HUES48 (cell line): Measurements from ENCODE around the gene RGS14.
A peak's percentile ranks its signal among the peaks of the same experiment; 100 is the strongest.

ENCODE experiments used
- H3K27ac ChIP-seq: one replicate; pipeline ENCODE4 v1.7.0; 2013; ENCODE audit warnings: low read depth, low read length, inconsistent platforms
- H3K27me3 ChIP-seq: 2 replicates; pipeline ENCODE4 v1.6.1; 2013; ENCODE audit warnings: mild to moderate bottlenecking, low read length; ENCODE audit not compliant: control insufficient read depth, insufficient read depth
- H3K36me3 ChIP-seq: 2 replicates; pipeline ENCODE4 v1.6.1; 2013; ENCODE audit warnings: low read length; ENCODE audit not compliant: control insufficient read depth, insufficient read depth
- H3K4me1 ChIP-seq: 2 replicates; pipeline ENCODE4 v1.6.1; 2013; ENCODE audit warnings: mild to moderate bottlenecking, low read length; ENCODE audit not compliant: control insufficient read depth, insufficient read depth
- H3K4me3 ChIP-seq: 2 replicates; pipeline ENCODE4 v1.5.1; 2013; ENCODE audit warnings: mild to moderate bottlenecking, low read depth, low read length
- H3K9ac ChIP-seq: 2 replicates; pipeline ENCODE4 v1.6.1; 2013; ENCODE audit warnings: mild to moderate bottlenecking, low read depth, low read length, moderate library complexity
- H3K9me3 ChIP-seq: 2 replicates; pipeline ENCODE4 v1.6.1; 2013; ENCODE audit warnings: low read length; ENCODE audit not compliant: control insufficient read depth, insufficient read depth

RGS14 gene

DNA sequence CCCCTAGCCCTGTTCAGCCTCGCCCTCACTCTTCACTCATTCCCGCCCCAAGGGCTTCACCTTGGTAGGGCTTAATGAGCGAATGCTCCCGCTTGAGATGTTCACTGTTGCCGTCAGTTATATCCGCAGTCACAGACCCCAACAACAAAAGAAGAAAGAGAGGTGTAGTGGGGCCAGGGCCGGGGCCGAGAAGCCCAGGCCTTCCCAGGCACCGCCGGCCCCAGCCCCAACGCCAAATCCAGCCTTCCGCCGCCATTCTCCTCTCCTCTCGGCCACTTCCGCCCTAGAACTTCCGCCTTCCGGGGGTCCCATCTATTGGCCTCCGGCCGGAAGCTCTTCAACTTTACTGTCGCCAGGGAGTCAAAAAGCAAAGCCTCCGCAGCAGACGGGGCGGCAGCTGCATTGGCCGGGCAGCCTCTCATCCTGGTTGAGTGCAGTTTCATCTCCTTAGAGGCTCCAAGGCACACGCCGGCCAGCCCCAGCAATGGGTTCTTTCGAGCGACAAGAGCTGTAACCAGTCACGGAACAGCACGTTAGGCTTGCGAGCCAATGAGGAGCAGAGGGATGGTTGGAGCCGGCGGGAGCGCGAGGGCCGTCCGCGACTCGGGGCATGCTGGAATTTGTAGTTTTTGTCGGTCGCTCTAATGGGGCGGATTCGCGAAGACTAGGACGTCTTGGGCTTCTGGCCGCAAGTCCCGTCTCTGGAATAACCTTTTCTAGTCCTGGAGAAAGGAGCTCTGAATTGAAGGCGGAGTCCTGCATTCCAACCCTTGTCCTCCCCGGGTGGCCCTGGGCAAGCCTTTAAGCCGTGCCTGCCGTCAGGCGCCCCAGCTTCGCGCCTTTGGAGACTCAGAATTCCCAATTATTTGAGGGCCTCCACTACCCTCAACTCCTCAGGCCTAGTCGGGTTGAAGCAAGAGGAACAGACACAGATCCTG, 6.1 kb upstream of the RGS14 start, which contains the start of gene LMAN2:
Gene LMAN2 (minus strand): TSS at position 277 of the 938 bp plus-strand sequence. CDS start 21 bp downstream, at position 256.
- H3K9ac ChIP-seq = peak within 1 kb of the TSS; percentile 96
- H3K4me1 ChIP-seq = peaks cover 6% of the 10 kb centered on the region; the same call in 1 of the 2 replicates
- H3K4me3 ChIP-seq = peak within 1 kb of the TSS; percentile 84
- H3K9me3 ChIP-seq = no peaks in the 10 kb centered on the region
- peaks cover 22% of the 10 kb centered on the region for H3K36me3 ChIP-seq
- no peaks in the 10 kb centered on the region for H3K27me3 ChIP-seq
- peak within 1 kb of the TSS; percentile 99 for H3K27ac ChIP-seq

DNA sequence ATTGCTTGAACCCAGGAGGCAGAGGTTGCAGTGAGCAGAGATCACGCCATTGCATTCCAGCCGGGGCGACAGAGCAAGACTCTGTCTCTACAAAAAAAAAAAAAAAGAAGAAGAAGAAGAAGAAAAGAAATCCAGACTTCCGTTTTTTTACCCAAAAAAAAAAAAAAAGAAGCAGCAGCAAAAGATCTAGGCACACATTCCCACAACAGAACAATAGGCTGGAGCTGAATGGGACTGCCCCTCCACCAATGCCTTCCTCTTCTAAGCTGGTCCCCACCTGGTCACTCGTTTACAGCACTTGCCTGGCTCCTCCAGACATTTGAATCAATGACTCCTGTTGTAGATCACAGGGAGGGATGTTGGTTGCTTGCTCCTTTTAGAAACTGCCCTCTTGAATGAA, 4.6 kb upstream of the RGS14 start:
- Histone ChIP-seq H3K9ac (no peak overlapping the region), H3K36me3 (peaks cover 8% of the 10 kb centered on the region), H3K4me3 (no peak overlapping the region), H3K9me3 (no peaks in the 10 kb centered on the region), H3K27ac (no peak overlapping the region), H3K27me3 (no peaks in the 10 kb centered on the region), H3K4me1 (peaks cover 6% of the 10 kb centered on the region; the same call in 1 of the 2 replicates)

- no peak overlapping the region for H3K27ac ChIP-seq
- H3K9ac ChIP-seq = no peak overlapping the region
- no peaks in the 10 kb centered on the region for H3K27me3 ChIP-seq
- no peak overlapping the region for H3K4me3 ChIP-seq
- H3K36me3 ChIP-seq = peaks cover 2% of the 10 kb centered on the region
- peaks cover 6% of the 10 kb centered on the region; the same call in 1 of the 2 replicates for H3K4me1 ChIP-seq
- H3K9me3 ChIP-seq = no peaks in the 10 kb centered on the region
Measured at GRCh38 chr5:177354256-177354655, 3.5 kb upstream of the RGS14 start.

DNA sequence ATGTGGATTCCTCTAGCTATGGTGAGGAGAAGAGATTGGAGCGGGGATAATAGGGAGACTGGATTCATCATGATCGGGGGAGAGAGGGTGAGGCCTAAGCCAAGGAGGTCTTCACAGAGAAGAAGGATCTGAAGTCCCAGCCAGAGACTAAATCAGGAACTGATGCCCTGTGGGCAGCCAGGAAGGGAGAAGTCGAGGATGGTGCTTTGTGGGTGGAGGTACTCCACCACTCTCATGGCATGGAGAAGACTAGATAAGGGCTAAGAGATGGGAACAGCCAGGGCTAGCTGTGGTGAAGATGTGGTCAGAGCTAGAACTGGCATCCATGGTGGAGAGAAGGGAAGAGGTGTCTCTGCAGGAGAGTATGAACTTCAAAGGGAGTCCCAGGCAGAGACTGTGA, 3.0 kb upstream of the RGS14 start:
- Histone ChIP-seq H3K9ac (no peak overlapping the region), H3K36me3 (no peaks in the 10 kb centered on the region), H3K27ac (no peak overlapping the region), H3K4me3 (no peak overlapping the region), H3K4me1 (peaks cover 6% of the 10 kb centered on the region; the same call in 1 of the 2 replicates), H3K9me3 (no peaks in the 10 kb centered on the region), H3K27me3 (no peaks in the 10 kb centered on the region)

DNA sequence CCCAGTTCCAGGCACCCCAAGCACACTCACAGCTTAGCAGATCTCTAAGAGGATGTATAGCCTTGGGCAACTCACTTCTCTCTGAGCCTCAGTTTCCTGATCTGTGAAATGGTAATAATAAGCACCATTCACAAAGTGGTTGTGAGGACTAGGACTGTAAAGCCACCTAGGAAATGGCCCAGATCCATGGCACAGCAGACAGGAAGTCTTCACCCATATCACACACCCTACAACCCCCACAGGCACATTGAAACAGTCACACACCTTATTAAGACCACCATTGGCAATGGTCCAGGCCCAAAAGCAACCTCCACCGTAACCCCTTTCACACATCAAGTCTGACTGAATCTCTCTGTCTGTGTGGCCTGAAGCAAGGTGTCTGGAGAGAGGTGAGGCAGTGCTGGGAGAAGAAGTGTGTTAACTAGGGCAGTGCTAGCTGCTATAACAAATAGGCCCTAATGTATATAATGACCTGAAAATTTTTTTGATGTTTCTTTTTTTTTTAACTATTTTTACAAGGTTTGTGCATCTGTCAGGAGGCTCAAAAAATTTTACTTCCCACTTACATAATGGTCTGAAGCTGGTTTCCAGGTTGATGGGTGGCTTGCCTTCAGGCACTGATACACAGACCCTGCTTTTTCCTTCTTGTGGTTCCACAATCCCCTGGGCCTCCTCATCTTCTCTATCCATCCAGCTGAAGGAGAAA, 2.4 kb upstream of the RGS14 start:
- Histone ChIP-seq H3K27me3 (no peaks in the 10 kb centered on the region), H3K9me3 (no peaks in the 10 kb centered on the region), H3K4me1 (peaks cover 4% of the 10 kb centered on the region; the same call in 1 of the 2 replicates), H3K9ac (no peak overlapping the region), H3K27ac (no peak overlapping the region), H3K4me3 (no peak overlapping the region), H3K36me3 (no peaks in the 10 kb centered on the region)

- no peak overlapping the region for H3K4me3 ChIP-seq
- H3K36me3 ChIP-seq = no peaks in the 10 kb centered on the region
- H3K4me1 ChIP-seq = no peaks in the 10 kb centered on the region
- no peak overlapping the region for H3K27ac ChIP-seq
- no peaks in the 10 kb centered on the region for H3K9me3 ChIP-seq
- H3K27me3 ChIP-seq = no peaks in the 10 kb centered on the region
- no peak overlapping the region for H3K9ac ChIP-seq
Measured at GRCh38 chr5:177355868-177356168, 1.9 kb upstream of the RGS14 start.

DNA sequence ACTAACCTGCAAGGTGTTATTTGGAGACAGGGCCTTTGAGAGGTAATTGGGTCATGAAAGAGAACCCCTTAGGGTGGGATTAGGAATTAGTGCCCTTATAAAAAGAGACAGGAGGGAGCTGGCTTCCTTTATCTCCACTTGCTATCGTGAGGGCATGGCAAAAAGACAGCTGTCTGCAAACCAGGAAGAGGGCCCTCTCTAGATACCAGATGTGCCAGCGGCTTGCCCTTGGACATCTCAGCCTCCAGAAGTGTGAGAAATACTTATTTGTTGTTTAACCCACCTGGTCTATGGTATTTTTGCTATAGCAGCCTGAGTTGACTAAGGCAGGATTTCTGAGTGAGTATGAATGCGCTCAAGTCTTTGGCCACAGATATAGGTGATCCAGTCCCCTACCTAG, 978 bp upstream of the RGS14 start:
- Histone ChIP-seq H3K9me3 (no peaks in the 10 kb centered on the region), H3K27ac (no peak overlapping the region), H3K4me1 (peaks cover under 1% of the 10 kb centered on the region; the same call in 1 of the 2 replicates)

GRCh38 chr5:177357146-177357458, 622 bp upstream of the RGS14 start:
- H3K27ac ChIP-seq = no peak overlapping the region
- H3K4me3 ChIP-seq = no peak overlapping the region
- H3K4me1 ChIP-seq = peaks cover 4% of the 10 kb centered on the region
- 0 out of 2 replicates have a peak, but pooled peaks cover under 1% of the 10 kb centered on the region for H3K27me3 ChIP-seq
- H3K9me3 ChIP-seq = no peaks in the 10 kb centered on the region
- H3K36me3 ChIP-seq = no peaks in the 10 kb centered on the region
- H3K9ac ChIP-seq = no peak overlapping the region

More for the DNA sequence above, 978 bp upstream of the RGS14 start:
- Histone ChIP-seq H3K9ac (no peak overlapping the region), H3K36me3 (no peaks in the 10 kb centered on the region), H3K27me3 (no peaks in the 10 kb centered on the region), H3K4me3 (no peak overlapping the region)

- Histone ChIP-seq H3K36me3 (no peaks in the 10 kb centered on the region), H3K9me3 (no peaks in the 10 kb centered on the region), H3K27ac (no peak overlapping the region), H3K27me3 (0 out of 2 replicates have a peak, but pooled peaks cover 2% of the 10 kb centered on the region), H3K4me1 (peaks cover 11% of the 10 kb centered on the region), H3K4me3 (no peak overlapping the region), H3K9ac (no peak overlapping the region)
Measured at GRCh38 chr5:177358370-177358819, 671 bp downstream of the RGS14 start.

- H3K36me3 ChIP-seq = no peaks in the 10 kb centered on the region
- H3K27me3 ChIP-seq = 0 out of 2 replicates have a peak, but pooled peaks cover 2% of the 10 kb centered on the region
- no peak overlapping the region for H3K9ac ChIP-seq
- no peaks in the 10 kb centered on the region for H3K9me3 ChIP-seq
- no peak overlapping the region for H3K27ac ChIP-seq
- H3K4me1 ChIP-seq = peaks cover 11% of the 10 kb centered on the region
- H3K4me3 ChIP-seq = no peak overlapping the region
Measured at GRCh38 chr5:177359451-177359851, 1.7 kb downstream of the RGS14 start.

GRCh38 chr5:177359860-177360259, 2.1 kb downstream of the RGS14 start:
- 0 out of 2 replicates have a peak, but pooled peaks cover 2% of the 10 kb centered on the region for H3K27me3 ChIP-seq
- H3K27ac ChIP-seq = no peak overlapping the region
- H3K9ac ChIP-seq = no peak overlapping the region
- peaks cover 11% of the 10 kb centered on the region for H3K4me1 ChIP-seq
- H3K36me3 ChIP-seq = no peaks in the 10 kb centered on the region
- H3K4me3 ChIP-seq = no peak overlapping the region
- H3K9me3 ChIP-seq = no peaks in the 10 kb centered on the region
